LNCaP clone FGC (cell line): ENCODE data around the gene CASP1.

Experiments used
- DNase-seq: peaks from one replicate; pipeline ENCODE4 v3.0.0-alpha.2; 2011; ENCODE audit warnings: low read depth
- H3K4me3 ChIP-seq: 2 replicates; pipeline ENCODE4 v1.5.1; 2011; ENCODE audit warnings: mild to moderate bottlenecking, low read depth, low read length, control low read depth
- TF ChIP-seq, protein P1 (sequence below): IDR thresholded peaks from 2 replicates; pipeline ENCODE4 v1.5.1; 2012; ENCODE audit warnings: mild to moderate bottlenecking; ENCODE audit not compliant: control insufficient read depth, insufficient read depth; ENCODE audit errors: extremely low read depth

CASP1 gene

DNA sequence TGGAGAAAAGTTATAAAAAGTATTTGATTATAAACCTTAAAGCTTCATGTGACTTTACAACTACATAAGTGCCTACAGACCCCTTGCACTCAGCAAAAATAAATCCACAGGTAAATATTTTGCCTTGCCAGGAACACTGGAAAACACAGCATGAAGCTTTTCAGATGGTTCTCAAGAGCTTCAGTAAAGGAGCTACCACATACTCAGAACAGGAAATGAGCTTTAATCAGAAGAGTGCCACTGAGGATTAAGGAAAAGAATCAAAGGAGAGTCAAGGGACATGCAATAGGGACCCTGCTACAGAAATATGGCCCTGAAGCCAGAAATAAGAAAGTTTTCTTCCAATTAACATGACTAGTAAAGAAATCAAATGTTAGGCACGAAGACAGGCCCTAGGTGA is 1.2 kb downstream of the CASP1 start:
- no peak for DNase-seq
- TF ChIP-seq, protein P1, sequence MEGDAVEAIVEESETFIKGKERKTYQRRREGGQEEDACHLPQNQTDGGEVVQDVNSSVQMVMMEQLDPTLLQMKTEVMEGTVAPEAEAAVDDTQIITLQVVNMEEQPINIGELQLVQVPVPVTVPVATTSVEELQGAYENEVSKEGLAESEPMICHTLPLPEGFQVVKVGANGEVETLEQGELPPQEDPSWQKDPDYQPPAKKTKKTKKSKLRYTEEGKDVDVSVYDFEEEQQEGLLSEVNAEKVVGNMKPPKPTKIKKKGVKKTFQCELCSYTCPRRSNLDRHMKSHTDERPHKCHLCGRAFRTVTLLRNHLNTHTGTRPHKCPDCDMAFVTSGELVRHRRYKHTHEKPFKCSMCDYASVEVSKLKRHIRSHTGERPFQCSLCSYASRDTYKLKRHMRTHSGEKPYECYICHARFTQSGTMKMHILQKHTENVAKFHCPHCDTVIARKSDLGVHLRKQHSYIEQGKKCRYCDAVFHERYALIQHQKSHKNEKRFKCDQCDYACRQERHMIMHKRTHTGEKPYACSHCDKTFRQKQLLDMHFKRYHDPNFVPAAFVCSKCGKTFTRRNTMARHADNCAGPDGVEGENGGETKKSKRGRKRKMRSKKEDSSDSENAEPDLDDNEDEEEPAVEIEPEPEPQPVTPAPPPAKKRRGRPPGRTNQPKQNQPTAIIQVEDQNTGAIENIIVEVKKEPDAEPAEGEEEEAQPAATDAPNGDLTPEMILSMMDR, result no peak
- no peak overlapping the region for H3K4me3 ChIP-seq

DNA sequence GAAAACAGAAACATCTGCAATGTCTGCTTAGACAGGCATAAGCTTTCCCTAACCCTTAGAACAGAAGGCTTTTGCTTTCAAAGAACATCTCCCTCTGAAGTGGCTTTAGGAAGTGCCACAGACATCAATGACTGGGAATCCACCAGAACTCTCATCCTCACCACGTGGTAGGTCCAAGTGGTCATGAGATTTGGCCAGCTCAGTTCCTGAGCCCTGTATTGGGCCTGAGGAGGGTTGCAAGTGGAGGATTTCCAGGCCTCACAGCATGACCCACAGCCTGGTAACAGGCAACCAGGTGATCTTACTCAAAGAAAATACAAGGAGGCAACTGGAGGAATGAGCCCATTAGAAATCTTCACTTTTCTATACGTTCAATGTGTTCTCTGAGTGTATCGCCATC is 1.6 kb downstream of the CASP1 start:
- no peak overlapping the region for H3K4me3 ChIP-seq
- TF ChIP-seq, protein P1, result no peak
- DNase-seq, result no peak

DNA sequence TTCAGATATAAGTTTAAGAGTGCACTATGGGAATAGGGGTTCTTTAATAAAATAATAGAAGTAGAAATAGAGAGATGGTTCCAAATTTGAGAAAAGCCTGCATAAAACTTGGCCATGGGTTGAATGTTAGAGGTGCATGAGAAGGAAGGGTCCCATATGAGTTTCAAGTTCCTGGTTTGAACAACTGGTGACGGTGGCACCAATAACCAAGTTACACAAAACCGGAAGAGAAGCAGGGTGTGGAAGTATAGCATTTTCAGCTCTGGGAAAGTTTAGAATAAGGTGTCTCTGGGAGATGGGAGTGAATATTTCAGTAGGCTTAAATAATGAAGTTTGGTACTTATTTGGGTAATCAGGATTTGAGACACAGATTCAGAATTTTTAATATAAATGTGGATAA is 2.4 kb downstream of the CASP1 start:
- TF ChIP-seq, protein P1, result no peak
- no peak for DNase-seq
- H3K4me3 ChIP-seq, result no peak overlapping the region

DNA sequence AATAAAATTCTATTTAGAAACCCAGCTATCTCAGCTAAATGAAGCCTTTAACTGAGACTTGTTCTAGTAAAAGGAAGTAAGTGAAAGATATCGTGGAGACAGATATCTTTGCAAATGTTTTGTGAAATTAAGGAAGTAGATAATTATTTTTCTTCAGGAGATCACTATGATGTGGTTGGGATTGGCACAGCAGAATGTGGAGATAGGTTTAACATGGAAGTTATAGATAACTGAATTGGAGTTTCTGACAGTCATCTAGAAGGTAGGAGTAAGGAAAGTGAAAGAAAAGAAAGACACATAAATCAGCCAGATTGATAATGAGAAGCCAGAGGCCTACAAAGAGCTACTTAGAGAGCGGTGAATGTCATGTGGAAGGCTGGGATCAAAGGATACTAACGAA is 7.3 kb downstream of the CASP1 start:
- no peak overlapping the region for H3K4me3 ChIP-seq
- TF ChIP-seq, protein P1, result no peak
- no peak for DNase-seq

DNA sequence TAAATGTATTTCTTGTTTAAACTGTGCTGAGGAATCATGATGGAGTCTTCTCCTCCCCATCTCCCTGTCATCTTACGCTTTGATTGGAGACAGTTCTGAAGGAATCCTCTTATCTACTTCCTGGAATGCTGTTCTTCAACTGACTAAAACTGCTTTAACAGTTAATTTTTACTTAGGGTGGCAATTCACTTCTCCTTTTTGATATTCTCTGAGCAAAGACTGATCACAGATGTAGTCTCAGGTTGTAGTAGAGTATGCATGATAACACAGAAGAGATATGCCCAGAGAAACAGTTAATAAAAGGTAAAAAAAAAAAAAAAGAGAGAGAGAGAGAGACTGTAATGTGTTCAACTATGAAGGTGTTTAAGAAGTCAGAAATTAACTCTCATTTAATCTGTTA is 10.6 kb downstream of the CASP1 start:
- DNase-seq, result no peak
- no peak overlapping the region for H3K4me3 ChIP-seq
- TF ChIP-seq, protein P1, result no peak

DNA sequence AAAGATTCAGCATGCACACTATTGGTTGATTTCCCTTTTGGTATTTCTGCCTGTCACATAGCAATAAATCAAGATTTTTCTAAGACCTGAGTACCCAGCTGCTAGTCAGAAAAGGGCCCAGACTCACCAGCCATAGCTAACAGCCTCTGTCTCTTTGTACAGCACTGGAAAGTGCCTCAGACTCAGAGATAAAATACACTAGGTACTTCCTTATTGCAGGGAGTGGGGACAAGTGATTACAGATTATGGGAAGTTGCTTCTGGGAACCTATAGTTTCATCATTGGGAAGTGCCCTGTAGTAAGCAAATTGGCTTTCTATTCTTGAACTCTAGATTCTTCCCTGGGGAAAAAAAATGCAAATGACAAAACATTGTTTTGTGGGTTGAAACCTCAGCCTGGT is 11.9 kb downstream of the CASP1 start, which contains the start of gene CASP5:
CASP5 (minus strand) TSS at position 166 of the 400 bp plus-strand sequence; CDS start at position 134, 32 bp downstream.
- H3K4me3 ChIP-seq, result no peak within 1 kb of the TSS
- TF ChIP-seq, protein P1, result no peak
- no peak for DNase-seq

DNA sequence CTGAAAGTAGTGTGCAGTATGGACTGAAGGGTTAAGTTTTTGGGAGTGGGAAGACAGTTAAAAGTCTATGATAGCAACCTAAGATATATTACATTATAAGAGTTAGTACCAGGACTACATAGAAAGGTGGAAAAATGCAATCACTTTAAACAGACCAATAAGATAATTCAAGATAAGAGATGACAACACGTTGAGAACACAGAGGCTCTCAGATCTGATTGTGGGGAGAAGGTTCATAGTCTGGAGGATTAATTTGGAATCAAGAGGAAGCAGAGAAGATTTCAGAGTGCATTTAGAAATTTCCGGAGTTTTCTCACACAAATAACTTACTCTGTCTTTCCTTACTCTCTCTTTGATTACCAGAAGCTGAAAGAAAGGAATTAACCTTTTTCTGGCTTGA is 12.4 kb downstream of the CASP1 start:
- H3K4me3 ChIP-seq, result no peak overlapping the region
- TF ChIP-seq, protein P1, result no peak
- DNase-seq, result no peak
